Inflammatory macrophage treated with lipopolysaccharide for 1 hour (primary cell): ENCODE measurements around the gene OLFM3.

Experiments used
- DNase-seq, 2 donors: peaks; one replicate each; pipeline ENCODE4 v3.0.0-alpha.2; 2020 to 2022

Gene OLFM3

GRCh38 chr1:101996825-101997465 lies at the start of gene OLFM3:
Gene OLFM3, minus strand, starts transcription at chr1:101996926.
- no peak for DNase-seq

- no peak for DNase-seq
Observed at GRCh38 chr1:102045752-102046151, 49.0 kb upstream of the OLFM3 start.

GRCh38 chr1:102032534-102032933 lies 35.8 kb upstream of the OLFM3 start:
- no peak for DNase-seq

GRCh38 chr1:102019530-102019929 lies 22.8 kb upstream of the OLFM3 start:
- DNase-seq = no peak

GRCh38 chr1:102015728-102016127 lies 19.0 kb upstream of the OLFM3 start:
- DNase-seq = no peak

- DNase-seq = no peak
Observed at GRCh38 chr1:102002057-102002456, 5.3 kb upstream of the OLFM3 start.

GRCh38 chr1:101995984-101996745 lies 561 bp downstream of the OLFM3 start:
- no peak for DNase-seq

GRCh38 chr1:101993710-101994109 lies 3.0 kb downstream of the OLFM3 start:
- DNase-seq = no peak

- DNase-seq = no peak
Observed at GRCh38 chr1:101992821-101993575, 3.7 kb downstream of the OLFM3 start.

- no peak for DNase-seq
Observed at GRCh38 chr1:101980974-101981373, 15.8 kb downstream of the OLFM3 start.

GRCh38 chr1:101977266-101977665 lies 19.5 kb downstream of the OLFM3 start:
- DNase-seq = no peak

GRCh38 chr1:101976161-101976560 lies 20.6 kb downstream of the OLFM3 start:
- DNase-seq = no peak

- no peak for DNase-seq
Observed at GRCh38 chr1:101975371-101975770, 21.4 kb downstream of the OLFM3 start.

- DNase-seq = no peak
Observed at GRCh38 chr1:101974599-101975274, 22.0 kb downstream of the OLFM3 start.

GRCh38 chr1:101971304-101971703 lies 25.4 kb downstream of the OLFM3 start:
- DNase-seq = no peak

- DNase-seq = no peak
Observed at GRCh38 chr1:101967871-101968270, 28.9 kb downstream of the OLFM3 start.

- DNase-seq = no peak
Observed at GRCh38 chr1:101965341-101965740, 31.4 kb downstream of the OLFM3 start.

- DNase-seq = no peak
Observed at GRCh38 chr1:101964708-101965107, 32.0 kb downstream of the OLFM3 start.

- DNase-seq = no peak
Observed at GRCh38 chr1:101960142-101960541, 36.6 kb downstream of the OLFM3 start.

GRCh38 chr1:101959456-101959855 lies 37.3 kb downstream of the OLFM3 start:
- no peak for DNase-seq

- DNase-seq = no peak
Observed at GRCh38 chr1:101957771-101958170, 39.0 kb downstream of the OLFM3 start.

GRCh38 chr1:101953623-101954022 lies 43.1 kb downstream of the OLFM3 start:
- no peak for DNase-seq

- DNase-seq = no peak
Observed at GRCh38 chr1:101945884-101946283, 50.8 kb downstream of the OLFM3 start.
